HEK293 (cell line): ENCODE data around the gene CBX5.

Source experiments
- CTCF ChIA-PET: fragments of 350-600 bp; formaldehyde crosslinking; extraction: SDS; loops from one replicate; lab custom pipeline; 2021; ENCODE audit warnings: antibody characterized with exemption; lab: Yijun Ruan, JAX
- POLR2A ChIA-PET: fragments of 300-600 bp; formaldehyde crosslinking; extraction: SDS; loops from one replicate; lab custom pipeline; 2020; ENCODE audit warnings: antibody characterized with exemption, inconsistent platforms; lab: Yijun Ruan, JAX
- H3K27ac ChIP-seq: fragments of 200-500 bp; sonication (Bioruptor generic); 2 replicates; pipeline ENCODE4 v1.5.1; 2014; ENCODE audit warnings: low read depth, low read length, control low read depth, inconsistent platforms; ENCODE audit errors: extremely low read depth
- H3K36me3 ChIP-seq, 2 experiments: fragments of 200-500 bp in 1 of 2; sonication (Bioruptor generic) in 1 of 2; 1 replicate in 1 of 2; 2 replicates in 1 of 2; pipeline ENCODE4 v1.5.1; 2014 to 2017; ENCODE audit warnings: inconsistent platforms in 2 of 2, low read length in 2 of 2; ENCODE audit not compliant: control insufficient read depth in 2 of 2, insufficient read depth in 1 of 2
- H3K4me1 ChIP-seq: fragments of 200-500 bp; sonication (Bioruptor generic); 2 replicates; pipeline ENCODE4 v1.5.1; 2014; ENCODE audit warnings: mild to moderate bottlenecking, low read length, inconsistent platforms; ENCODE audit not compliant: control insufficient read depth, insufficient read depth
- H3K4me3 ChIP-seq: 2 replicates; pipeline ENCODE4 v1.5.1; 2011; ENCODE audit warnings: low read depth, mild to moderate bottlenecking, control low read depth, low read length, moderate library complexity
- H3K9me3 ChIP-seq: fragments of 200-500 bp; sonication (Bioruptor generic); 2 replicates; pipeline ENCODE4 v1.5.1; 2014; ENCODE audit warnings: low read depth, low read length, inconsistent platforms; ENCODE audit not compliant: control insufficient read depth, insufficient read depth
- BCL11A ChIP-seq: fragments of 450-650 bp; formaldehyde crosslinking; IDR thresholded peaks from 2 replicates; pipeline ENCODE4 v1.5.1; 2016; ENCODE audit warnings: low read depth, missing biosample characterization, missing genetic modification characterization
- IKZF3 ChIP-seq: fragments of 450-650 bp; IDR thresholded peaks from 2 replicates; pipeline ENCODE4 v1.5.0; 2018; ENCODE audit warnings: missing biosample characterization, mild to moderate bottlenecking, missing genetic modification characterization, moderate library complexity
- OVOL3 ChIP-seq: fragments of 450-650 bp; formaldehyde crosslinking; IDR thresholded peaks from 2 replicates; pipeline ENCODE4 v1.5.1; 2016; ENCODE audit warnings: missing biosample characterization, missing genetic modification characterization
- ZNF112 ChIP-seq: fragments of 450-650 bp; formaldehyde crosslinking; IDR thresholded peaks from 2 replicates; pipeline ENCODE4 v1.5.0; 2017; ENCODE audit warnings: missing biosample characterization, missing genetic modification characterization
- ZNF133 ChIP-seq: fragments of 450-650 bp; formaldehyde crosslinking; IDR thresholded peaks from 2 replicates; pipeline ENCODE4 v1.5.1; 2016; ENCODE audit warnings: missing biosample characterization, missing genetic modification characterization
- ZNF23 ChIP-seq: fragments of 450-650 bp; formaldehyde crosslinking; IDR thresholded peaks from 2 replicates; pipeline ENCODE4 v1.5.1; 2016; ENCODE audit warnings: missing biosample characterization, missing genetic modification characterization, borderline replicate concordance
- ZNF311 ChIP-seq: fragments of 450-650 bp; formaldehyde crosslinking; IDR thresholded peaks from 2 replicates; pipeline ENCODE4 v1.5.1; 2017; ENCODE audit warnings: missing biosample characterization, missing genetic modification characterization, borderline replicate concordance
- ZNF341 ChIP-seq: fragments of 450-650 bp; formaldehyde crosslinking; IDR thresholded peaks from 2 replicates; pipeline ENCODE4; 2016; ENCODE audit warnings: low read depth, missing biosample characterization, missing genetic modification characterization
- ZNF366 ChIP-seq: fragments of 450-650 bp; formaldehyde crosslinking; conservative IDR thresholded peaks from 2 replicates; pipeline ENCODE4 v1.5.1; 2016; ENCODE audit warnings: missing biosample characterization, missing genetic modification characterization
- ZNF426 ChIP-seq: fragments of 450-650 bp; formaldehyde crosslinking; IDR thresholded peaks from 2 replicates; pipeline ENCODE4 v1.5.1; 2017; ENCODE audit warnings: missing biosample characterization, missing genetic modification characterization, mild to moderate bottlenecking, inconsistent platforms, moderate library complexity
- ZNF514 ChIP-seq: fragments of 450-650 bp; formaldehyde crosslinking; IDR thresholded peaks from 2 replicates; pipeline ENCODE4 v1.5.1; 2016; ENCODE audit warnings: missing biosample characterization, missing genetic modification characterization
- ZNF530 ChIP-seq: fragments of 450-650 bp; formaldehyde crosslinking; IDR thresholded peaks from 2 replicates; pipeline ENCODE4 v1.5.1; 2016; ENCODE audit warnings: low read depth, missing biosample characterization, missing genetic modification characterization
- ZNF560 ChIP-seq: fragments of 450-650 bp; formaldehyde crosslinking; IDR thresholded peaks from 2 replicates; pipeline ENCODE4 v1.5.1; 2017; ENCODE audit warnings: missing biosample characterization, missing genetic modification characterization, borderline replicate concordance
- ZNF600 ChIP-seq: fragments of 450-650 bp; formaldehyde crosslinking; IDR thresholded peaks from 2 replicates; pipeline ENCODE4 v1.5.1; 2016; ENCODE audit warnings: missing biosample characterization, missing genetic modification characterization
- ZNF777 ChIP-seq: fragments of 450-650 bp; formaldehyde crosslinking; IDR thresholded peaks from 2 replicates; pipeline ENCODE4 v1.5.1; 2017; ENCODE audit warnings: missing biosample characterization, missing genetic modification characterization, borderline replicate concordance
- TF ChIP-seq, protein P1 (sequence below): fragments of 450-650 bp; formaldehyde crosslinking; IDR thresholded peaks from 2 replicates; pipeline ENCODE4 v1.5.1; 2017; ENCODE audit warnings: missing biosample characterization, missing genetic modification characterization
- TF ChIP-seq, protein P2 (sequence below): fragments of 450-650 bp; formaldehyde crosslinking; IDR thresholded peaks from 2 replicates; pipeline ENCODE4 v1.5.1; 2017; ENCODE audit warnings: missing biosample characterization, missing genetic modification characterization

Gene CBX5

DNA sequence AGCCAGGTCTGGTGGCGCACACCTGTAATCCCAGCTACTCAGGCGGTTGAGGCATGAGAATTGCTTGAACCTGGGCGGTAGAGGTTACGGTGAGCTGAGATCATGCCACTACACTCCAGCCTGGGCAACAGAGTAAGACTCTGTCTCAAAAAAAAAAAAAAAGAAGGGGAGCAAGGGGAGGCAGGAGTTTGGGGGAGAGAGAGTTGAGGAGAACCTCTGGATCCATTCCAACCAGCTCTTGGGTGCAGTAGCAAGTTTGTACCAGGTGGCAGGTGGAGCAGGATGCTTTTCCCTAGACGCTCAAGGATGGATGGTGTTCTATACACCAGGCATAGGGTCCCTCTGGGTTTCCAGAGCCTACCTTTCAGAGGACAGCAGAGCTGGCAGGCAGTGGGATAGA, 19.0 kb upstream of the CBX5 start:
- TF ChIP-seq OVOL3, result no peak
- TF ChIP-seq, protein P1, sequence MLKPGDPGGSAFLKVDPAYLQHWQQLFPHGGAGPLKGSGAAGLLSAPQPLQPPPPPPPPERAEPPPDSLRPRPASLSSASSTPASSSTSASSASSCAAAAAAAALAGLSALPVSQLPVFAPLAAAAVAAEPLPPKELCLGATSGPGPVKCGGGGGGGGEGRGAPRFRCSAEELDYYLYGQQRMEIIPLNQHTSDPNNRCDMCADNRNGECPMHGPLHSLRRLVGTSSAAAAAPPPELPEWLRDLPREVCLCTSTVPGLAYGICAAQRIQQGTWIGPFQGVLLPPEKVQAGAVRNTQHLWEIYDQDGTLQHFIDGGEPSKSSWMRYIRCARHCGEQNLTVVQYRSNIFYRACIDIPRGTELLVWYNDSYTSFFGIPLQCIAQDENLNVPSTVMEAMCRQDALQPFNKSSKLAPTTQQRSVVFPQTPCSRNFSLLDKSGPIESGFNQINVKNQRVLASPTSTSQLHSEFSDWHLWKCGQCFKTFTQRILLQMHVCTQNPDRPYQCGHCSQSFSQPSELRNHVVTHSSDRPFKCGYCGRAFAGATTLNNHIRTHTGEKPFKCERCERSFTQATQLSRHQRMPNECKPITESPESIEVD (tag by site-specific recombination), result no peak
- TF ChIP-seq ZNF426 (tag by site-specific recombination), result no peak
- TF ChIP-seq ZNF23 (tag by site-specific recombination), result no peak
- TF ChIP-seq ZNF777, result no peak
- TF ChIP-seq ZNF112 (tag by site-specific recombination), result no peak
- Histone ChIP-seq H3K36me3 (no peaks in the 10 kb centered on the region), H3K4me3 (no peak overlapping the region), H3K27ac (no peak overlapping the region), H3K9me3 (no peaks in the 10 kb centered on the region), H3K4me1 (peaks cover 3% of the 10 kb centered on the region; the same call in 1 of the 2 replicates)
- ChIA-PET POLR2A (interaction anchor here (1.2 to 2.5 kb wide), 4 partner anchors 8 to 60 kb away, joined by 3 to 9 read pairs (median 6); partner anchors contain the start of genes CBX5, COPZ1 and HNRNPA1), CTCF (interaction anchor here (0.6 to 4.1 kb wide), 14 partner anchors 12 to 411 kb away, joined by 3 to 31 read pairs (median 6); partner anchors contain the start of gene COPZ1)

DNA sequence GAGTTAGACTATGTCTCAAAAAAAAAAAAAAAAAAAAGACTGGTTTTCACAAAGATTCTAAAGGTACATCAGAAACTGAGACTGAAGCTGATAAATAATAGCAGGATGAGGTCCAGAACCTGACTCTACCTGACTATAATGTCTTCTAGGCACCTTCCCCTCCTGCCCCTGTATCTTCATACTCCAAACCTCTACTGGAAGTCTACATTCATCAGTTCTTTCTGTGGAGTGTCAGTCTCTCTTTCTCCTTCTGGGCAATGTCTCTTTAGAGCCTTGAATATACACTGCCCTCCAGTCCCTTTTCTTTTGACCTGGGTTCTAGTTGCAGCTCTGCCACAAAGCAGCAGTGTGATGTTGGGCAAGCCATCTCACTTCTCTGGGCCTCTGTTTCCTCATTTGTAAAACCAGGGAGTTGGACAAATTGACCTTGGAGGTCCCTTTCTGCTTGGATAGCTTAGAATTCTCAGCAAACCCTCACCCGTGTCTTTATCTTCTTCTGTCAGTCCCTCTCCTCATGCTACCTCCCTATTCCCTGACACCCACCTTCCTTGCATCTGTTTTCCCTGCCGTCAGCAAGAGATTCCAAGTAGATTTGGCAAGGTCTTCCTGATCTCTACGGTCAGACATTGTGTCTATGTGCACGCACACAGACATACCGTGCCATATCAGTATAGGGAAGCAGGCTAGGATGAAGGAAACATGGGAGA, 16.6 kb upstream of the CBX5 start:
- POLR2A ChIA-PET, result interaction anchor here (0.6 to 2.5 kb wide), 3 partner anchors 16 to 28 kb away, joined by 3 to 9 read pairs (median 8); partner anchors contain the start of genes CBX5, COPZ1 and HNRNPA1
- Histone ChIP-seq H3K36me3 (no peaks in the 10 kb centered on the region), H3K4me3 (no peak overlapping the region), H3K9me3 (no peaks in the 10 kb centered on the region)
- CTCF ChIA-PET, result interaction anchor here (0.7 to 5.6 kb wide), 6 partner anchors 10 to 83 kb away, joined by 4 to 21 read pairs (median 4); no protein-coding TSS in a partner anchor
- TF ChIP-seq ZNF133 (tag by site-specific recombination) (no peak), BCL11A (tag by site-specific recombination) (no peak), ZNF311 (tag by site-specific recombination) (no peak), ZNF560 (no peak), ZNF530 (tag by site-specific recombination) (no peak), ZNF341 (tag by site-specific recombination) (no peak)
- TF ChIP-seq, protein P2, sequence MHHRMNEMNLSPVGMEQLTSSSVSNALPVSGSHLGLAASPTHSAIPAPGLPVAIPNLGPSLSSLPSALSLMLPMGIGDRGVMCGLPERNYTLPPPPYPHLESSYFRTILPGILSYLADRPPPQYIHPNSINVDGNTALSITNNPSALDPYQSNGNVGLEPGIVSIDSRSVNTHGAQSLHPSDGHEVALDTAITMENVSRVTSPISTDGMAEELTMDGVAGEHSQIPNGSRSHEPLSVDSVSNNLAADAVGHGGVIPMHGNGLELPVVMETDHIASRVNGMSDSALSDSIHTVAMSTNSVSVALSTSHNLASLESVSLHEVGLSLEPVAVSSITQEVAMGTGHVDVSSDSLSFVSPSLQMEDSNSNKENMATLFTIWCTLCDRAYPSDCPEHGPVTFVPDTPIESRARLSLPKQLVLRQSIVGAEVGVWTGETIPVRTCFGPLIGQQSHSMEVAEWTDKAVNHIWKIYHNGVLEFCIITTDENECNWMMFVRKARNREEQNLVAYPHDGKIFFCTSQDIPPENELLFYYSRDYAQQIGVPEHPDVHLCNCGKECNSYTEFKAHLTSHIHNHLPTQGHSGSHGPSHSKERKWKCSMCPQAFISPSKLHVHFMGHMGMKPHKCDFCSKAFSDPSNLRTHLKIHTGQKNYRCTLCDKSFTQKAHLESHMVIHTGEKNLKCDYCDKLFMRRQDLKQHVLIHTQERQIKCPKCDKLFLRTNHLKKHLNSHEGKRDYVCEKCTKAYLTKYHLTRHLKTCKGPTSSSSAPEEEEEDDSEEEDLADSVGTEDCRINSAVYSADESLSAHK (tag by site-specific recombination), result no peak
- TF ChIP-seq, all 188 proteins: peak for 0
- Histone ChIP-seq H3K27ac (no peak overlapping the region), H3K4me1 (peaks cover 3% of the 10 kb centered on the region; the same call in 1 of the 2 replicates)

DNA sequence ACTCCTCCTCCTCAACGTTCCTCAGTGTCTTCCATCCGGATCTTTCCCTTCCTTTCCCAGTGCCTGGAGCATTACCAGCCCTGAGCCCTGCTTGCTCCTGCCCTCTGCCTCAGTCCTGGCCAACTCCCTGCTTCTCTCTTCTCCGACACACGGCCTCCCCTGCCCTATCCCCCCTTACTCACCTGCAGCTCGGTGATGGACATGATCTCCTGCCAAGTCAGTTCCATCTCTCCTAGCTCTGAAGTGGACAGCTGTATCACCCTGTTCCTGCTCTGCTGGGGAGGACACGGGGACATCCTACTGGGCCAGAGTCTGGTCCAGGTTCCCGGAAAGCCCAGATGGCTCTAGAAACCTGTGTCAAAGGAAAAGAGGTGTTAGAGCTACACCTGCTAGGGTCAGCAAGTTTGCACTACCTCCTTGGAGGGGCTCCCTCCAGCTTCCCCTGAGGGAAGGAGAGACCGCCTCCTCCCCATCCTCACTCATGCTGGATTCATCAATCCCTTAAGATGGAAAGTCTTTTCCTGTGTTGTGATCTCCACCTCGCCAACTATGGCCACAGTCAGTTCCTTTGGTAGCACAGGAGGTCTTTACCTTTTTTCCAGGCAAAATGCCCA, 15.1 kb upstream of the CBX5 start:
- Histone ChIP-seq H3K36me3 (no peaks in the 10 kb centered on the region), H3K4me3 (no peak overlapping the region), H3K9me3 (no peaks in the 10 kb centered on the region), H3K4me1 (no peaks in the 10 kb centered on the region), H3K27ac (no peak overlapping the region)
- ChIA-PET CTCF (interaction anchor here (0.6 to 5.6 kb wide), 19 partner anchors 9 to 85 kb away, joined by 3 to 63 read pairs (median 9); partner anchors contain the start of gene COPZ1), POLR2A (interaction anchor here (1.6 to 6.0 kb wide), 3 partner anchors 8 to 29 kb away, joined by 5 to 37 read pairs (median 8); partner anchors contain the start of genes CBX5, COPZ1 and HNRNPA1)
- TF ChIP-seq ZNF366 (tag by site-specific recombination), result peak; percentile 61
- TF ChIP-seq IKZF3 (tag by site-specific recombination), result peak; percentile 23
- TF ChIP-seq ZNF514 (tag by site-specific recombination), result no peak
- peak; percentile 82 for TF ChIP-seq ZNF600
